H9 (cell line): ENCODE measurements around the gene KIAA0753. TPM values are rescaled to one million over a fixed set of nuclear protein-coding genes. Genes with fewer than 3 reads are reported as not detected.

Experiments used
- DNase-seq: peaks from one replicate; pipeline ENCODE4 v3.0.0-alpha.2; 2017
- H2AFZ ChIP-seq: one replicate; pipeline ENCODE4 v1.6.1; 2013; ENCODE audit warnings: mild to moderate bottlenecking, low read length, control low read depth, moderate library complexity
- H2AK5ac ChIP-seq: 2 replicates; pipeline ENCODE4 v1.6.1; 2013; ENCODE audit warnings: low read length, control low read depth, mixed read lengths; ENCODE audit not compliant: insufficient read length
- H2BK120ac ChIP-seq: one replicate; pipeline ENCODE4 v1.6.1; 2013; ENCODE audit warnings: low read depth, mild to moderate bottlenecking, low read length, control low read depth, inconsistent platforms; ENCODE audit not compliant: poor library complexity, severe bottlenecking
- H2BK12ac ChIP-seq: 2 replicates; pipeline ENCODE4 v1.6.1; 2013; ENCODE audit warnings: low read length, control low read depth, mixed read lengths, low read depth; ENCODE audit not compliant: insufficient read length
- H2BK15ac ChIP-seq: 2 replicates; pipeline ENCODE4 v1.6.1; 2013; ENCODE audit warnings: low read depth, low read length, control low read depth
- H2BK20ac ChIP-seq: one replicate; pipeline ENCODE4 v1.6.1; 2013; ENCODE audit warnings: low read depth, mild to moderate bottlenecking, low read length, control low read depth, inconsistent platforms; ENCODE audit not compliant: poor library complexity, severe bottlenecking
- H2BK5ac ChIP-seq: 2 replicates; pipeline ENCODE4 v1.6.1; 2013; ENCODE audit warnings: low read length, control low read depth, mixed read lengths; ENCODE audit not compliant: insufficient read length
- H3K14ac ChIP-seq: 2 replicates; pipeline ENCODE4 v1.6.1; 2013; ENCODE audit warnings: low read length, control low read depth; ENCODE audit not compliant: insufficient read depth
- H3K18ac ChIP-seq: 2 replicates; pipeline ENCODE4 v1.6.1; 2013; ENCODE audit warnings: low read depth, mild to moderate bottlenecking, mixed read lengths, low read length, control low read depth; ENCODE audit not compliant: insufficient read length
- H3K23ac ChIP-seq: 2 replicates; pipeline ENCODE4 v1.6.1; 2013; ENCODE audit warnings: low read length, control low read depth, mixed read lengths, low read depth; ENCODE audit not compliant: insufficient read length
- H3K23me2 ChIP-seq: 2 replicates; pipeline ENCODE4 v1.6.1; 2013; ENCODE audit warnings: low read depth, mild to moderate bottlenecking, mixed read lengths, low read length, control low read depth; ENCODE audit not compliant: insufficient read length, poor library complexity, severe bottlenecking
- H3K27ac ChIP-seq: 2 replicates; pipeline ENCODE4 v1.5.1; 2013; ENCODE audit warnings: low read length, control low read depth, mixed read lengths, low read depth; ENCODE audit not compliant: insufficient read length
- H3K27me3 ChIP-seq: 2 replicates; pipeline ENCODE4 v1.6.1; 2013; ENCODE audit warnings: low read length, control low read depth, inconsistent platforms; ENCODE audit not compliant: insufficient read depth
- H3K4ac ChIP-seq: 2 replicates; pipeline ENCODE4 v1.6.1; 2013; ENCODE audit warnings: low read depth, mild to moderate bottlenecking, control low read depth, inconsistent platforms, low read length, moderate library complexity
- H3K4me1 ChIP-seq: 2 replicates; pipeline ENCODE4 v1.6.1; 2013; ENCODE audit warnings: low read length, control low read depth, inconsistent platforms; ENCODE audit not compliant: insufficient read depth
- H3K4me2 ChIP-seq: 2 replicates; pipeline ENCODE4 v1.6.1; 2013; ENCODE audit warnings: low read length, control low read depth, mixed read lengths; ENCODE audit not compliant: insufficient read length, insufficient read depth
- H3K56ac ChIP-seq: 2 replicates; pipeline ENCODE4 v1.6.1; 2013; ENCODE audit warnings: low read depth, mild to moderate bottlenecking, mixed read lengths, low read length, control low read depth; ENCODE audit not compliant: insufficient read length
- H3K79me1 ChIP-seq: 2 replicates; pipeline ENCODE4 v1.6.1; 2013; ENCODE audit warnings: low read depth, mild to moderate bottlenecking, moderate library complexity, low read length, control low read depth, inconsistent platforms; ENCODE audit not compliant: insufficient read depth, poor library complexity, severe bottlenecking
- H3K79me2 ChIP-seq: 2 replicates; pipeline ENCODE4 v1.6.1; 2013; ENCODE audit warnings: low read length, control low read depth, inconsistent platforms; ENCODE audit not compliant: insufficient read depth
- H3K9ac ChIP-seq: 2 replicates; pipeline ENCODE4 v1.6.1; 2013; ENCODE audit warnings: low read length, control low read depth, mixed read lengths; ENCODE audit not compliant: insufficient read length; ENCODE audit errors: extremely low read depth
- H3K9me3 ChIP-seq: one replicate; pipeline ENCODE4 v1.6.1; 2013; ENCODE audit warnings: low read depth, low read length, inconsistent platforms; ENCODE audit not compliant: control insufficient read depth
- H3T11ph ChIP-seq: one replicate; pipeline ENCODE4 v1.6.1; 2013; ENCODE audit warnings: mild to moderate bottlenecking, low read length, control low read depth, inconsistent platforms
- H4K20me1 ChIP-seq: one replicate; pipeline ENCODE4 v1.6.1; 2013; ENCODE audit not compliant: control insufficient read depth, insufficient read length, insufficient read depth
- H4K5ac ChIP-seq: 2 replicates; pipeline ENCODE4 v1.6.1; 2013; ENCODE audit warnings: low read depth, mild to moderate bottlenecking, mixed read lengths, low read length, control low read depth; ENCODE audit not compliant: insufficient read length
- H4K8ac ChIP-seq: replicated peaks from 2 replicates; pipeline ENCODE4 v1.6.1; 2013; ENCODE audit warnings: low read length, control low read depth, mixed read lengths, low read depth; ENCODE audit not compliant: insufficient read length
- H4K91ac ChIP-seq: 2 replicates; pipeline ENCODE4 v1.6.1; 2013; ENCODE audit warnings: low read depth, mild to moderate bottlenecking, moderate library complexity, mixed read lengths, low read length, control low read depth; ENCODE audit not compliant: insufficient read length
- H3K27ac Mint-ChIP-seq, 3 experiments: 2 replicates in 2 of 3; 3 replicates in 1 of 3; pipeline ENCODE4 v1.8.0; 2020 to 2021; ENCODE audit warnings: mixed read lengths in 3 of 3, mild to moderate bottlenecking in 1 of 3, moderate library complexity in 1 of 3
- H3K27me3 Mint-ChIP-seq: 2 replicates; pipeline ENCODE4 v1.8.0; 2021; ENCODE audit warnings: low read depth, mild to moderate bottlenecking, moderate library complexity, mixed read lengths
- H3K36me3 Mint-ChIP-seq, 3 experiments: 2 replicates in 2 of 3; 3 replicates in 1 of 3; pipeline ENCODE4 v1.8.0; 2020 to 2021; ENCODE audit warnings: low read depth in 3 of 3, mixed read lengths in 3 of 3; ENCODE audit not compliant: insufficient read depth in 1 of 3
- H3K4me1 Mint-ChIP-seq, 2 experiments: 2 replicates each; pipeline ENCODE4 v1.8.0; 2020; ENCODE audit warnings: mixed read lengths in 2 of 2
- H3K4me3 Mint-ChIP-seq, 2 experiments: 2 replicates in 1 of 2; 3 replicates in 1 of 2; pipeline ENCODE4 v1.8.0; 2020 to 2021; ENCODE audit warnings: mild to moderate bottlenecking in 2 of 2, mixed read lengths in 2 of 2, moderate library complexity in 1 of 2
- H3K9me3 Mint-ChIP-seq, 2 experiments: 2 replicates in 1 of 2; 3 replicates in 1 of 2; pipeline ENCODE4 v1.8.0; 2020; ENCODE audit warnings: mild to moderate bottlenecking in 2 of 2, mixed read lengths in 2 of 2, moderate library complexity in 1 of 2
- WGBS: extraction: QIAGEN DNeasy Blood & Tissue Kit; methylation state at CpG from one replicate; pipeline ENCODE4 v1.1.7; 2013; ENCODE audit warnings: missing lambda C conversion rate, low lambda C conversion rate, mixed read lengths; ENCODE audit not compliant: insufficient read length; ENCODE audit errors: extremely low coverage; 5-methylcytosine and 5-hydroxymethylcytosine counted together
- total RNA-seq: library from RNA; stranded (reverse); gene quantifications from 2 replicates; pipeline ENCODE4 v1.2.1, GENCODE V29; 2021
- TF ChIP-seq, protein P1 (sequence below): fragments of 200-600 bp; sonication (generic); conservative IDR thresholded peaks from 3 replicates; pipeline ENCODE4 v1.8.0; 2021; ENCODE audit warnings: antibody characterized with exemption, mild to moderate bottlenecking

The KIAA0753 gene
- total RNA-seq, 1 experiment from 2014 or later, result 37.2 TPM

DNA sequence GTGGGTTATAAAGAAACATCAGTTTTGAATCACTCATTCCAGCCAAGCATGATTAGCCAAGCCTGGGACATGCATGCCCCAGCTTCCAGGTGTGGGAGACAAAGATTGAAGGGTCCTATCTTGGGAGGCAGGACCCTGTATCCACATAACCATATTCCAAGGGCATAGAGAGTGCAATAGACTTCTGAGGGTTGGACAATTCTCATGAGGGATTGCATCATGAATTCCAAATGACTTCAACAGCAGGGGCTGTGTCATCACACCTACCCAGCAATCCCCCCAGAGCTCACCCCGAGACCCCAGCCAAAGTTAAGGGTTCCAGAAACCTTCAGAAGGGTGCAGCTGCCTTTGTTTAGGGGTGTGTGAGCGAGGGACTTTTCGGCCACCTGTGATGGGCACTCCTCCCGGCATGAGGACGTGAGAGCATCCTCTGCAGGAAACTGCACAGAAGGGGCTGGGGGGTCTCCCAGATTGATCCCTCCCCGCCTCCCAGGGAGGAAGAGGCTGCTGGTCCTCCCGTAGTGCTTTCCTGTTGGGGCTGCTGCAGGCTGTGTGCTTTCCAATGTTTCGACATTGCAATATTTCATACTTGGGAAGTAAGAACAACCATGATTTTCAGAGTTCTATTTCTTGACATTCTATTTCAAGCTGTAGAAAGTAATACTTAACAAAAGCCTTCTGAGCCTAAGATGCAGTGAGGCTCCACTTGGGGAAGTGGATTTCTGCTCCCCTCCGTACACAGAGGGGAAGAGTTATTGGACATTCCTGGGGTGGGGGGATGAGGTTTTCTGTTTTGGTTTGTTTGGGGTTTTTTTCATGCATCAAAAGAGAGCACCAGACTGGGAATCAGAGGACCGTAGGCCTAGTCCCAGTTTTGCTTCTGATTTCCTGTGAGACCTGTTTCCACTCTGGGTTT, 70.9 kb downstream of the KIAA0753 start:
- Mint-ChIP-seq H3K27me3 (no peaks in the 10 kb centered on the region; the same call in 1 of the 2 replicates), H3K4me1 (peaks cover 17 to 28% of the 10 kb centered on the region in 2 experiments)
- H3K27ac ChIP-seq, result no peak overlapping the region

More for the DNA sequence above, 70.9 kb downstream of the KIAA0753 start:
- no peak overlapping the region for H3K18ac ChIP-seq
- no peak overlapping the region for H3K23ac ChIP-seq
- no peaks in the 10 kb centered on the region for H3K27me3 ChIP-seq
- no peaks in the 10 kb centered on the region for H3K23me2 ChIP-seq
- H3K9ac ChIP-seq, result no peak overlapping the region
- H3K4ac ChIP-seq, result no peak overlapping the region
- no peak overlapping the region for H3T11ph ChIP-seq
- TF ChIP-seq, protein P1, sequence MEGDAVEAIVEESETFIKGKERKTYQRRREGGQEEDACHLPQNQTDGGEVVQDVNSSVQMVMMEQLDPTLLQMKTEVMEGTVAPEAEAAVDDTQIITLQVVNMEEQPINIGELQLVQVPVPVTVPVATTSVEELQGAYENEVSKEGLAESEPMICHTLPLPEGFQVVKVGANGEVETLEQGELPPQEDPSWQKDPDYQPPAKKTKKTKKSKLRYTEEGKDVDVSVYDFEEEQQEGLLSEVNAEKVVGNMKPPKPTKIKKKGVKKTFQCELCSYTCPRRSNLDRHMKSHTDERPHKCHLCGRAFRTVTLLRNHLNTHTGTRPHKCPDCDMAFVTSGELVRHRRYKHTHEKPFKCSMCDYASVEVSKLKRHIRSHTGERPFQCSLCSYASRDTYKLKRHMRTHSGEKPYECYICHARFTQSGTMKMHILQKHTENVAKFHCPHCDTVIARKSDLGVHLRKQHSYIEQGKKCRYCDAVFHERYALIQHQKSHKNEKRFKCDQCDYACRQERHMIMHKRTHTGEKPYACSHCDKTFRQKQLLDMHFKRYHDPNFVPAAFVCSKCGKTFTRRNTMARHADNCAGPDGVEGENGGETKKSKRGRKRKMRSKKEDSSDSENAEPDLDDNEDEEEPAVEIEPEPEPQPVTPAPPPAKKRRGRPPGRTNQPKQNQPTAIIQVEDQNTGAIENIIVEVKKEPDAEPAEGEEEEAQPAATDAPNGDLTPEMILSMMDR, result no peak
- no peaks in the 10 kb centered on the region for H3K36me3 Mint-ChIP-seq
- H4K91ac ChIP-seq, result no peak overlapping the region
- no peak overlapping the region for H2BK20ac ChIP-seq
- no peaks in the 10 kb centered on the region for H3K79me1 ChIP-seq
- no peak overlapping the region for H2BK120ac ChIP-seq
- no peak overlapping the region for H3K14ac ChIP-seq
- no peak overlapping the region for H3K4me2 ChIP-seq
- no peak overlapping the region for H3K4me3 Mint-ChIP-seq
- H4K8ac ChIP-seq, result no peak overlapping the region
- WGBS, result no CpG with 5 or more reads among the region's 10 CpGs
- no peak overlapping the region for H2BK12ac ChIP-seq
- H3K79me2 ChIP-seq, result no peaks in the 10 kb centered on the region
- H4K5ac ChIP-seq, result no peak overlapping the region
- no peak overlapping the region for H3K56ac ChIP-seq
- no peaks in the 10 kb centered on the region for H3K9me3 ChIP-seq
- peak overlapping the region in 1 of 3 experiments; percentile 65; a peak in 1 of 7 replicates for H3K27ac Mint-ChIP-seq
- no peak overlapping the region for H2AFZ ChIP-seq
- no peak overlapping the region for H2BK15ac ChIP-seq
- no peaks in the 10 kb centered on the region for H3K9me3 Mint-ChIP-seq
- H2AK5ac ChIP-seq, result no peak overlapping the region
- H4K20me1 ChIP-seq, result no peaks in the 10 kb centered on the region
- no peak overlapping the region for H2BK5ac ChIP-seq
- no peaks in the 10 kb centered on the region; the same call in 1 of the 2 replicates for H3K4me1 ChIP-seq
- DNase-seq, result no peak
